Type B pancreatic cell (in vitro differentiated cells): ENCODE results near the gene TNS3. TPM values are rescaled to one million over a fixed set of nuclear protein-coding genes. Genes with fewer than 3 reads are reported as not detected.

Experiments used
- DNase-seq: peaks from one replicate; pipeline ENCODE4 v3.0.0; 2021; ENCODE audit warnings: mixed read lengths; ENCODE audit not compliant: unreplicated experiment; ENCODE audit errors: extremely low spot score
- H3K27ac Mint-ChIP-seq: 2 replicates; pipeline ENCODE4 v1.8.0; 2021; ENCODE audit warnings: mild to moderate bottlenecking, mixed read lengths
- H3K27me3 Mint-ChIP-seq: 2 replicates; pipeline ENCODE4 v1.8.0; 2021; ENCODE audit warnings: mixed read lengths
- H3K36me3 Mint-ChIP-seq: 2 replicates; pipeline ENCODE4 v1.8.0; 2021; ENCODE audit warnings: mixed read lengths
- H3K4me1 Mint-ChIP-seq: one replicate; pipeline ENCODE4 v1.8.0; 2021; ENCODE audit warnings: mixed read lengths; ENCODE audit not compliant: unreplicated experiment
- H3K4me3 Mint-ChIP-seq: 2 replicates; pipeline ENCODE4 v1.8.0; 2021; ENCODE audit warnings: mild to moderate bottlenecking, mixed read lengths
- H3K9me3 Mint-ChIP-seq: 2 replicates; pipeline ENCODE4 v1.8.0; 2021; ENCODE audit warnings: mixed read lengths
- CTCF ChIP-seq: fragments of 200-600 bp; sonication (generic); conservative IDR thresholded peaks from 2 replicates; pipeline ENCODE4 v1.5.0; 2021; ENCODE audit warnings: antibody characterized with exemption, mild to moderate bottlenecking
- total RNA-seq: library from RNA; stranded (reverse); gene quantifications from 2 replicates; pipeline ENCODE4 v1.2.1, GENCODE V29; 2021; ENCODE audit warnings: low replicate concordance

TNS3 gene
- total RNA-seq, 1 donor from 2014 or later = 138 TPM

- Mint-ChIP-seq H3K27ac (no peak overlapping the region), H3K36me3 (peaks cover 37% of the 10 kb centered on the region), H3K4me1 (peaks cover 22% of the 10 kb centered on the region), H3K27me3 (no peaks in the 10 kb centered on the region), H3K4me3 (no peak overlapping the region), H3K9me3 (no peaks in the 10 kb centered on the region)
- no peak for DNase-seq
- TF ChIP-seq CTCF = no peak
These were observed 244.4 kb downstream of the TNS3 start for GRCh38 chr7:47337531-47337930.

- Mint-ChIP-seq H3K27ac (no peak overlapping the region), H3K27me3 (no peaks in the 10 kb centered on the region), H3K36me3 (peaks cover 34% of the 10 kb centered on the region), H3K4me1 (peaks cover 27% of the 10 kb centered on the region), H3K9me3 (no peaks in the 10 kb centered on the region), H3K4me3 (no peak overlapping the region)
- no peak for DNase-seq
- no peak for TF ChIP-seq CTCF
These were observed 245.2 kb downstream of the TNS3 start for GRCh38 chr7:47336472-47337425.

- Mint-ChIP-seq H3K9me3 (no peaks in the 10 kb centered on the region), H3K36me3 (peaks cover 27% of the 10 kb centered on the region), H3K4me1 (peaks cover 35% of the 10 kb centered on the region), H3K27ac (no peak overlapping the region), H3K4me3 (no peak overlapping the region), H3K27me3 (no peaks in the 10 kb centered on the region)
- TF ChIP-seq CTCF = no peak
- DNase-seq = no peak
These were observed 246.1 kb downstream of the TNS3 start for GRCh38 chr7:47335557-47336471.

- peaks cover 27% of the 10 kb centered on the region for H3K36me3 Mint-ChIP-seq
These were observed 246.8 kb downstream of the TNS3 start for GRCh38 chr7:47335071-47335470.

More at GRCh38 chr7:47335071-47335470, 246.8 kb downstream of the TNS3 start:
- no peaks in the 10 kb centered on the region for H3K9me3 Mint-ChIP-seq
- no peaks in the 10 kb centered on the region for H3K27me3 Mint-ChIP-seq
- no peak overlapping the region for H3K4me3 Mint-ChIP-seq
- H3K4me1 Mint-ChIP-seq = peaks cover 40% of the 10 kb centered on the region
- no peak for TF ChIP-seq CTCF
- no peak overlapping the region for H3K27ac Mint-ChIP-seq
- DNase-seq = no peak
